ENCODE measurements around the gene UPK3B.
A peak's percentile ranks its signal among the peaks of the same experiment; 100 is the strongest.
"Not testable (repeated sequence)": the region's sequence is repeated elsewhere in the genome, so short reads cannot be mapped to it uniquely, and the experiment has no call there.

Gene UPK3B

GRCh38 chr7:76492139-76492538 is 18.2 kb upstream of the UPK3B start:
- not testable (repeated sequence) for DNase-seq (ENCODE audit: low spot score)

GRCh38 chr7:76495717-76496116 is 14.6 kb upstream of the UPK3B start:
- not testable (repeated sequence) for DNase-seq (ENCODE audit: low spot score)

GRCh38 chr7:76497918-76498582 is 12.3 kb upstream of the UPK3B start:
- DNase-seq (ENCODE audit: low spot score) = not testable (repeated sequence)

GRCh38 chr7:76498583-76499200 is 11.7 kb upstream of the UPK3B start:
- not testable (repeated sequence) for DNase-seq (ENCODE audit: low spot score)

- not testable (repeated sequence) for DNase-seq (ENCODE audit: low spot score)
Measured at GRCh38 chr7:76499201-76499923, 11.0 kb upstream of the UPK3B start.

- DNase-seq (ENCODE audit: low spot score) = not testable (repeated sequence)
Measured at GRCh38 chr7:76499924-76500241, 10.5 kb upstream of the UPK3B start.

GRCh38 chr7:76502224-76502623 is 8.1 kb upstream of the UPK3B start:
- not testable (repeated sequence) for DNase-seq (ENCODE audit: low spot score)

- DNase-seq (ENCODE audit: low spot score) = not testable (repeated sequence)
Measured at GRCh38 chr7:76502836-76503235, 7.5 kb upstream of the UPK3B start.

- not testable (repeated sequence) for DNase-seq (ENCODE audit: low spot score)
Measured at GRCh38 chr7:76503244-76503643, 7.1 kb upstream of the UPK3B start.

- DNase-seq (ENCODE audit: low spot score) = not testable (repeated sequence)
Measured at GRCh38 chr7:76504351-76505167, 5.8 kb upstream of the UPK3B start.

- DNase-seq (ENCODE audit: low spot score) = no peak
Measured at GRCh38 chr7:76505168-76506080, 4.9 kb upstream of the UPK3B start.

- no peak for DNase-seq (ENCODE audit: low spot score)
Measured at GRCh38 chr7:76506081-76506440, 4.3 kb upstream of the UPK3B start.

- not testable (repeated sequence) for DNase-seq (ENCODE audit: low spot score)
Measured at GRCh38 chr7:76506643-76507042, 3.7 kb upstream of the UPK3B start.

- DNase-seq (ENCODE audit: low spot score) = peak; percentile 1
Measured at GRCh38 chr7:76507723-76508406, 2.5 kb upstream of the UPK3B start.

GRCh38 chr7:76511200-76511910 is 1.0 kb downstream of the UPK3B start:
- not testable (repeated sequence) for DNase-seq (ENCODE audit: low spot score)

- DNase-seq (ENCODE audit: low spot score) = not testable (repeated sequence)
Measured at GRCh38 chr7:76511911-76512885, 1.8 kb downstream of the UPK3B start.

GRCh38 chr7:76512941-76513816 is 2.8 kb downstream of the UPK3B start:
- DNase-seq (ENCODE audit: low spot score) = no peak

All from CD4-positive, alpha-beta T cell treated with Interleukin-2 at 100 ng/mL for 4 hours (primary cell).